DMS79 treated with DMSO at 0.1 percent for 48 hours (cell line): ENCODE results near the gene FAM3B.
A peak's percentile ranks its signal among the peaks of the same experiment; 100 is the strongest.

Experiments
- DNase-seq: peaks from one replicate; lab custom pipeline; 2025; lab: John Stamatoyannopoulos, UW

Gene FAM3B

GRCh38 chr21:41368735-41369104, 52.1 kb downstream of the FAM3B start:
- DNase-seq = no peak

DNA sequence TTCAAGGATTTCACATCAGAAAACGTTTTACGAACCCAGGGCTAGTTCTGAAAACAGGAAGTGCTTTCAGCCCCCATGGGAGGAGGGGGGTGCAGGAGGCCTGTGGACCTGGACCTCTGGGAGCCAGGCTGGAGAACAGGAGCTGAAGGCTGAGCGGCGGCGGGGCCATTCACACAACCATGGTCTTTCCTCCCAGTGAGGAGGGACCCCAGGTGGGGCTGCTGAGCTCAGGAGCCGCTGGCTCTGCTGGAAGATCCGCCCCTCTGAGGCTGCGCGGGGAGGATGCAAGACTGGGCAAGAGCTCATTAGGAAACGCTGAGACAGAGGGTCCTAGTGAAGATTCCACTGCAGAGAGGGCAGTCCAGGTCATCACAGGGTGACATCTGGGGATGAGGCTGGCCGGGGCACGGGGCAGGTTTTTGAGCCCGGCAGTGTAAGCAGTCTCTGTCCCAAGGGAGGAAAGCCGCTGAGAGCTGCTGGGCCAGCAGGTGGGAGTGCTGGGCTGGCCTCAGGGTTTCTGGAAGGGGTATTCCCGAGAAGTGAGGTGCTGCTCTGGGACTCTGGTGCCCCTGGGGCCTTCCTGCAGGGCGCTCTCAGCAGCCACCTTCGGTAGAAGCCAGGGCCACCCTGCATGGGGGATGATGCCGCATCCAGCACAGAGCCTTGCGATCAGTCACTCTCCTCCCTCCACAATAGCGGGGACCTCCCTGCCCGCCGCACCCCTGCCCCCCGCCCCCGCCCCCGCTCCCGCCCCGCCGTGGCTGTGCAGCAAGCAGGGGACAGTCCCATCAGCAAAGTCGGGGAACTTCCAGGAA, 52.7 kb downstream of the FAM3B start:
- peak; percentile 9 for DNase-seq

DNA sequence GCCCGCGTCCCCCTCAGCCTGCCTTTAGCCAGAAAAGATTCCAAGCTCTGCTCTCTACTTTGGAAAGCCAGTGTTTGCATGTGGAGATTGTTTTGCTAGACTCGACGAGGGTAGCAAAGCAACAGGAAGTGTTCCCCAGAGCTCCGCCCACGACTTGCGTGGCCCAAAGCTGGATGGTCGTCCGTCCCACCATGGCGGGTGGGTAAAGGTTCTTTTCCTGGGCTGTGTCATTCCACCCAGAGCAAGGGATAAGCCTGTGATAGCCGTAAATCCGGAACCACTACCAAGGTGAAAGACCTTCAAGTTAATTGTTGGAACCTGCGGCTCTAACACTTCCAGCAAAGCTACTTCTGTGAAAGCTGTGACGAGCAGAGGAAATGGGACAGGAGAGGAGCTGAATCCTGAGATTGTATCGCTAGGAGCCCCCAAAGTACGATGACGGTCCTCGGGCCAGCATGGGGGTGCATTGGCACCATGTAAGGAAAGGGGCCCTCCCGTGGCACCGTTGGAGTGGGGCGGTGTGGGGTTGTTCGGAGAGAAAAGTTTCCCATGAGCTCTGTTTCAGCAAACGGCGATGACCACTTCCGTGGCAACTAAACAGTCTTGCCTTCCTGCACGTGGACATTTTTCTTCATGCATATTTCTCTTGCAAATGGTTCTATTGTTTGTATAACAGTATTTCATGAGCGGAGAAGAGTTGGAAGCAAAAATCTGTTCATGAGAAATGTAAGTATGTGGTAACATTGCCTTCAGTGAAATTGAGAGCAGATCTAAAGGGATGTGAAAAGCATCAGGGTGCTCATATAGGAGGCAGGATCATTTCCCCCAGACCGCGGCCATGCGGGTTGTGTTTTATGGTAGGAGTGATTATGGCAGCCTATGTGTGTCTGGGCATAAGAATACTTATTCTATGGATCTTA, 53.6 kb downstream of the FAM3B start:
- peak; percentile 34 for DNase-seq

DNA sequence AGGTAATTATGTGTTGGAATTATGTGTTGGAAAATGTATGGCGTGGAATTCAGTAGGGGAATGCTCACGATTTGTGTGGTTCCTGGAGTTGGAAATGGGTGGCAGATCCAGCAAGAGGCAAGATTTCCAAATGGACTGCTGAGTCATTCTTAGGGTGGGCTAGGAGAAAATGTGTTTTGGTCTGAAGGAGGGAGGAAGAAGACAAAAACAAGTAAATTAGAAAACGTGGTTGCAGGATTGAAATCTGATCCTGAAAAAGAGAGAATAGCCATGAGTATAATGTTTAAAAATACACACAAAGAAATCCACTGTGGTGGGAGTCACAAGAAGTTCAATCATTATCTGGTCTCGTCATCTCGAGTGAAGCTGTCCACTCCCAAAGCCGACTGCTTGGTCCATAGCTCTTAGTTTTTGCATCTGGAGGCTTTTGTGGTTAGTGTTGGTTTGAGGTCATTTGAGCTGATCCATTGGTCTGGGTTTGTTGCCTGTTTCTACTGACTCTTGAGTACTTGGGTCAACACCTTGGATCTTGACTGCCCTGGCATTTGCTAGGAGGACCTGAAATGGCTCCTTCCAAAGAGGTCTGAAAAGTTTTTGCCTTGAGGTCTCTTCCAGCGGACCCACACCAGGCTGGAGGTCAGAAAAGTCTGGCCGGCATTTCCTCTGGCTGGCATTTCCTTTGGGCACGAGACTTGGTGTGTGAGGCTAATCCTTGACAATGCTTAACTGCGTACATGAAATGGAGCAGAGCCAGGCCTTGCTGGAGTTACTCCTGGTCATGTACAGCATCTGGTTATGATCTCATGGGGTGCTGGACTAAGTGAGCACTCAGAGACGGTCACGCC, 54.5 kb downstream of the FAM3B start:
- DNase-seq = peak; percentile 46

GRCh38 chr21:41371685-41372030, 55.1 kb downstream of the FAM3B start:
- DNase-seq = no peak

- no peak for DNase-seq
Observed at GRCh38 chr21:41373253-41373652, 56.7 kb downstream of the FAM3B start.

- no peak for DNase-seq
Observed at GRCh38 chr21:41373763-41374162, 57.2 kb downstream of the FAM3B start.

DNA sequence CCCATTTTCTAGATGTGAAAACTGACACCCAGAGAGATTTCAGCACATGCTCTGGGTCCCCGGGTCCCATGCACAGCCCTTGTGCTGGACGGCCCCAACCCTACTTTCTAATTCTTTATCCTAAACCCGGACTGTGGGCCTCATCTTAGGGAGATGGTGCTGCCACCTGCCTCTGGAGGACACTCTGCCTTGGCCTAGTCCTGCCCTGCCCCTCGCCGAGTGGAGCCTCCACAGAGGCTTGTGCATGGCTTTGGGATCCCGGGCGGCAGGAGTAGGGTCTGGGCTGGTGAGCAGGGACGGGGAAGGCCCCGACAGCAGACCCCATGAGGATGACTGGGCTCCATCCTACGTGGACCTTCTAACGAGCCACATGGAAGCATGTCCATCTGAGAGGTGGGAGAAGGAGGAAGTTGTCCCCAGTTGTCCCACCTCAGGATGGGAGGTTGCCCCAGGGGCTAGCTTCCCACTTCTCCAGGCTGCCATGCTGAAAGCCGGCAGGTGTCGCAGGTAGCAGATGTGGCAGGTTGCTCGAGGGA, 57.6 kb downstream of the FAM3B start:
- DNase-seq = no peak

DNA sequence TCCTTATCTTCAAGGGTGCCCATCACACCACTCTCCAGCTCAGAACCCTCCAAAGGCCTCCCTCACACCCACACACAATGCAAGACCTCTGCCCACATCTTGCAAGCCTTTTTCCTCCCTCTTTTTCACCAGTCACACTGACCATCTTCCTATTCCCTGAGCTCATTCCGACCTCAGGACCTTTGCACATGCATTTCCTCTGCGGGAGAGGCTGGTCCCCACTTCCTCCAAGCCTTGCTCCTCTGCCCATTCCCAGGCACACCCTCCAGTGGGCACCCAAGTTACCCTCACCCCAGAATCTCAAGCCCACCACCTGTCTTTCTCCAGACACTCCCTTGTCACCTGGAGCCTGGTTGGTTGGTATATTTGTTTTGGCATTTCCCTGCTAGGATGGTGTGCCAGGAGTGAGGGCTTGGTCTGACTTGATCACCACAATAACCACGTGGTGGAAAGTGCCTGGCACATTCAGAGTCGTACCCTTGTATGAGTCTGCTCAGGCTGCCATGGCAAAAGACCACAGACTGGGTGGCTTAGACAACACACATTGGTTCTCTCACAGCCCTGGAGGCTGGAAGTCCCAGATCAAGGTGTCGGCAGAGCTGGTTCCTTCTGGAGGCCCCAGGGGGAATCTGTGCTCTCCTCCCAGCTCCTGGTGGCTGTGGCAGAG, 58.4 kb downstream of the FAM3B start:
- no peak for DNase-seq

GRCh38 chr21:41375875-41376274, 59.3 kb downstream of the FAM3B start:
- DNase-seq = no peak

DNA sequence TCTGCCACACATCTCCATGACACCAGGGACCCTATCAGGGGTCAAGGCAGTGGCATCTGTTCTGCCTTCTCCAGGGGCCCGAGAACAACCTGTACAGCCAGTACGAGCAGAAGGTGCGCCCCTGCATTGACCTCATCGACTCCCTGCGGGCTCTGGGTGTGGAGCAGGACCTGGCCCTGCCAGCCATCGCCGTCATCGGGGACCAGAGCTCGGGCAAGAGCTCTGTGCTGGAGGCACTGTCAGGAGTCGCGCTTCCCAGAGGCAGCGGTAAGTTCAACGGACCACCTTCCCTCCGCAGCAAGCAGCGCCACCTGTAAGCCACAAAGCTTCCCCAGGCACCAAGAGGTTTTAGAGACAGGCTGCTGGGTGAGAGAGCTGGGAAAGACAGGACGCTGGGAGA, 61.1 kb downstream of the FAM3B start:
- no peak for DNase-seq

GRCh38 chr21:41378849-41379248, 62.2 kb downstream of the FAM3B start:
- no peak for DNase-seq

- DNase-seq = no peak
Observed at GRCh38 chr21:41379901-41380300, 63.3 kb downstream of the FAM3B start.

- no peak for DNase-seq
Observed at GRCh38 chr21:41381731-41382130, 65.1 kb downstream of the FAM3B start.

DNA sequence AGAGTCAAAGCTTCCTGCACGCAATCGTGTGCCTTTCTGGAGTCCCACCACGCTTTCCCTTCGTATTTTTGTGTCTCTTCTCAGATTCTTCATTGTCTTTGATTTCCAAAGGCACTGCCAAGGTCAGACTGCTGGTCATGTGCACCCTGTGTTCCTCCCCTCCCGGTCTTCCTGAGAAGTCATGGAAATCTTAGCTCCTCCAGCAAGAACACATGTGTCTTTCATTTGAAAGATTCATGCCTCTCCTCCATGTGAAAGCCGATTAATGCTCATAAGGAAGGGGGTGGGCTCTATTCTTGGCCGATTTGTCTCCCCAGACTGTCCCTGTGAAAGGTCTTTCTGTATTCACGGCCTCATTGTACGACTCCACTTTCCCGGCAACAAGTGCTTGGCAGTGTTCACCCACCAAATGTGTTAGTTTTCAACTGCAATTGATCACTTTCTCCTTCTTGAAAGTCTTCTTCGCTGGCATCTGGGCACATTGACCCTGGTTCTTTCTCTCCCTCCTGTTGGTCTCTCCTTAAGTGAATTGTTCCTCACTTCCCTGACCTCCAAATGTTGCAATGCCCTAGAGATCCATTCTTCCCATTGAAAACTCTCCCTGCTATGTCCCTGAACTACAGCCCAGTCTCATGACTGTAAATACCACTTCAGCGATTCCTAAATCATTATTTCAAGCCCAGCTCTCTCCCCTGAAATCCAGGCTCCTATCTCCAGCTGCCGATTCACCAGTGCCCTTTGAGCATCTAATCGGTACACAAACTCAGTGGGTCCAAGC, 70.6 kb downstream of the FAM3B start:
- DNase-seq = no peak

GRCh38 chr21:41387824-41388223, 71.2 kb downstream of the FAM3B start:
- no peak for DNase-seq

- DNase-seq = no peak
Observed at GRCh38 chr21:41388259-41388658, 71.7 kb downstream of the FAM3B start.

DNA sequence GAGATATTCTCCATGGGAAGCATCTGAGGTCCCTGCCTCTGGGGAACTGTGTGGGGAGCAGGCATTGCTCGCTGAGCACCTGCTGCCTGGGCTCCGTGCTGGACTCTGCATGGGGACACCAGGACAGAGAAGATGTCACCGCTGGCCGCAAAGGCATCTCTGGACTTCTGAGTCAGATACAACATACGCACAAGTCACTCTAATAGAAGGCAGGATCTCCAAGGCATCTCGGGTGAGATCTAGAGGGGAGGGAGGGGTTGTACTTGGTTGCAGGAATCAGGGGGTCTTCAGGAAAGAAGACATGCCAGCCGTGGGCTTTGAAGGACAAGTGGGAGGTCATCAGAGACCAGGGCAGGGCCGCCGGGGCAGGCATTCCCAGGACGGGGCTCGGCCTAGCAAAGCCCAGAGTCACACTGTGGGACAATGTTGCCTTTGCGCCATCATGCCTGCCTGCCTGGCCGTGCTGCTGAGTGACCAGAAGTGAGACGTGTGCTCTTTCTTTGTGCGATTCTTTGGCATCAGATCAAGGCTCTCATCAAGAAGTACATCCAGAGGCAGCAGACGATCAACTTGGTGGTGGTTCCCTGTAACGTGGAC, 73.5 kb downstream of the FAM3B start:
- DNase-seq = no peak

DNA sequence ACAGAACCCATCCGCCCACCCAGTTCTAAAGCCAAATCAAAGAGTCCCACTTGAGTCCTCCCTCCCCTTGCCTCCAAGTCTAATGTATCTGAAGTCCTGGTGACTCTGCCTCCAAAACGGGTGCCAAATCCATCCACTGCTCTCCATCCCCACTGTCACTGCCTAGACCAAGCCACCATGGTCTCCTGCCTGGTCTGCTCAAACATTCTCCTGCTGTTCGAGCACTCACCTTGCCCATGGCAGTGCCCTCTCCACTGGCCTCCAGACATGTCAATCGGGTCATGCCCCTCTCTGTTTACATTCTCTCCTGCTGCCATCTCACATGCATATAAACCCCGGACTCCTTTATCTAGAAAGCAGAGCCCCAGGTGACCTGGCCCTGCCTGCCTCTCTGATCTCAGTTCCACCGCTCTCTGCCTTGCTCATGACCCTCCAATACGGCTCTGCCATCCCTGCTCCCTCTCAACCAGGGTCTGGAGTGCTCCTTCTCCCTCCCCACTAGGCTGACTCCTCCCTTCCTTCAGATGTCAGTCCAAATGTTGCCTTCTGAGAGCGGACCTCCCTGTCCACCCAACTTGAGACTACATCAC, 77.4 kb downstream of the FAM3B start:
- DNase-seq = no peak

GRCh38 chr21:41396558-41397075, 80.0 kb downstream of the FAM3B start:
- no peak for DNase-seq
